OCI-LY3 (cell line): ENCODE data around the gene ZKSCAN8.

ENCODE experiments used
- H2AFZ ChIP-seq: fragments of 200-600, 300-600 bp; shearing (Covaris generic); 2 replicates; pipeline ENCODE4 v1.6.0; 2014; ENCODE audit warnings: antibody characterized with exemption, low read depth, low read length
- H3K27ac ChIP-seq: fragments of 200-600, 300-600 bp; sonication (generic); 2 replicates; pipeline ENCODE4 v1.5.1; 2014; ENCODE audit warnings: mild to moderate bottlenecking, low read length, moderate library complexity, mixed read lengths
- H3K27me3 ChIP-seq: fragments of 200-600, 300-600 bp; sonication (generic); 2 replicates; pipeline ENCODE4 v1.6.1; 2014; ENCODE audit warnings: low read depth, low read length, mixed read lengths
- H3K36me3 ChIP-seq: fragments of 200-600, 300-600 bp; sonication (generic); replicated peaks from 2 replicates; pipeline ENCODE3; 2014; ENCODE audit warnings: low read depth, low read length, mixed read lengths
- H3K4me1 ChIP-seq: fragments of 300-600, 200-600 bp; sonication (generic); 2 replicates; pipeline ENCODE4 v1.6.1; 2014; ENCODE audit warnings: low read length, mixed read lengths
- H3K4me2 ChIP-seq: fragments of 200-600, 300-600 bp; sonication (generic); 2 replicates; pipeline ENCODE4 v1.6.1; 2014; ENCODE audit warnings: low read length, mixed read lengths
- H3K4me3 ChIP-seq: fragments of 300-600, 200-600 bp; sonication (generic); 2 replicates; pipeline ENCODE4 v1.5.1; 2014; ENCODE audit warnings: antibody characterized with exemption, mild to moderate bottlenecking, low read length, moderate library complexity
- H3K79me2 ChIP-seq: fragments of 300-600, 200-600 bp; shearing (Covaris generic); 2 replicates; pipeline ENCODE4 v1.6.1; 2014; ENCODE audit warnings: mild to moderate bottlenecking, low read length, mixed read lengths
- H3K9ac ChIP-seq: fragments of 300-600, 200-600 bp; shearing (Covaris generic); 2 replicates; pipeline ENCODE4 v1.6.0; 2014; ENCODE audit warnings: mild to moderate bottlenecking, low read length, moderate library complexity
- H3K9me3 ChIP-seq: fragments of 200-600, 300-600 bp; shearing (Covaris generic); 2 replicates; pipeline ENCODE4 v1.6.1; 2014; ENCODE audit warnings: low read length, mixed read lengths; ENCODE audit not compliant: insufficient read depth
- H4K20me1 ChIP-seq: fragments of 200-600, 300-600 bp; sonication (generic); 2 replicates; pipeline ENCODE4 v1.6.1; 2016; ENCODE audit warnings: low read length, mixed read lengths; ENCODE audit not compliant: insufficient read depth
- EZH2phosphoT487 ChIP-seq: fragments of 200-600 bp; shearing (Covaris generic); IDR thresholded peaks from 2 replicates; pipeline ENCODE4 v1.6.1; 2018; ENCODE audit warnings: antibody characterized with exemption, mixed run types, low read depth
- TF ChIP-seq, protein P1 (sequence below): fragments of 200-600, 300-600 bp; sonication (generic); IDR thresholded peaks from 2 replicates; pipeline ENCODE4 v1.5.1; 2014; ENCODE audit warnings: antibody characterized with exemption, low read length, low read depth

The ZKSCAN8 gene

DNA sequence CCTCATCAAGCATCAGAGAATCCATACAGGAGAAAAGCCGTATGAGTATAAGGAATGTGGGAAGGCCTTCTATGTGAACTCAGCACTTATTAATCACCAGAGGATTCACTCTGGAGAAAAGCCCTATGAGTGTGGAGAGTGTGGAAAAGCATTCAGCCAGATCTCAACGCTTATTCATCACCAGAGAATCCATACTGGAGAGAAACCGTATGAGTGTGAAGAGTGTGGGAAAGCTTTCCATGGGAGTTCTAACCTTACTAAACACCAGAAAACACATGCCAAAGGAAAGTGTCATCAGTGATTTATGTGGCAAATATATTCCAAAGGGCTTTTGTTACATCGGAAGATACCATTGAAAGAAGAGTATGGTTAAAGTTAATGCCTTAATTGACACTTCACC is 25.4 kb downstream of the ZKSCAN8 start:
- Histone ChIP-seq H3K4me2 (no peak overlapping the region), H3K27ac (no peak overlapping the region), H3K27me3 (no peaks in the 10 kb centered on the region), H3K4me1 (no peaks in the 10 kb centered on the region), H3K36me3 (no peaks in the 10 kb centered on the region), H3K9me3 (no peaks in the 10 kb centered on the region), H3K79me2 (no peaks in the 10 kb centered on the region), H4K20me1 (no peaks in the 10 kb centered on the region), H3K9ac (no peak overlapping the region), H3K4me3 (no peak overlapping the region), H2AFZ (no peak overlapping the region)
- TF ChIP-seq, protein P1, sequence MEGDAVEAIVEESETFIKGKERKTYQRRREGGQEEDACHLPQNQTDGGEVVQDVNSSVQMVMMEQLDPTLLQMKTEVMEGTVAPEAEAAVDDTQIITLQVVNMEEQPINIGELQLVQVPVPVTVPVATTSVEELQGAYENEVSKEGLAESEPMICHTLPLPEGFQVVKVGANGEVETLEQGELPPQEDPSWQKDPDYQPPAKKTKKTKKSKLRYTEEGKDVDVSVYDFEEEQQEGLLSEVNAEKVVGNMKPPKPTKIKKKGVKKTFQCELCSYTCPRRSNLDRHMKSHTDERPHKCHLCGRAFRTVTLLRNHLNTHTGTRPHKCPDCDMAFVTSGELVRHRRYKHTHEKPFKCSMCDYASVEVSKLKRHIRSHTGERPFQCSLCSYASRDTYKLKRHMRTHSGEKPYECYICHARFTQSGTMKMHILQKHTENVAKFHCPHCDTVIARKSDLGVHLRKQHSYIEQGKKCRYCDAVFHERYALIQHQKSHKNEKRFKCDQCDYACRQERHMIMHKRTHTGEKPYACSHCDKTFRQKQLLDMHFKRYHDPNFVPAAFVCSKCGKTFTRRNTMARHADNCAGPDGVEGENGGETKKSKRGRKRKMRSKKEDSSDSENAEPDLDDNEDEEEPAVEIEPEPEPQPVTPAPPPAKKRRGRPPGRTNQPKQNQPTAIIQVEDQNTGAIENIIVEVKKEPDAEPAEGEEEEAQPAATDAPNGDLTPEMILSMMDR = no peak
- TF ChIP-seq EZH2phosphoT487 = no peak

DNA sequence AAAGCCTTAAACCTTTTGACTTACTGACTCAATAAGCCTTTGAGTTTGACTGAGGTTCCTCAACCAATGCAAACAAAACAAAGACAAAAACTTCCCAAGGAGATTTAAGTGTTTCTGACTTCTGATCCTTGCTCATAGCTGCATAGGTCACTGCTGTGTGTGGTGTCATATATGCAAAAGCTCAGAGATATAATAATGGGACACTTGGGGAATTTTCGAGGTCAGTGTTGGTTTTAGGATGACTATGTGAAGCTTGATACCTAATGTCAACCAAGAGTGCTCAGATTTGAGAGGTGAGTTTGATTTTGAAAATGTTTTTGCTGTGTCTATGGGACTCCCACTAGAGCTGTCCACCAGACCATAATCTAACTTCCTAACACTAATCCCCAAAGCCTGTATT is 26.2 kb downstream of the ZKSCAN8 start:
- Histone ChIP-seq H3K4me2 (no peak overlapping the region), H3K4me1 (no peaks in the 10 kb centered on the region), H4K20me1 (no peaks in the 10 kb centered on the region), H3K27me3 (no peaks in the 10 kb centered on the region), H3K4me3 (no peak overlapping the region), H3K9ac (no peak overlapping the region), H3K36me3 (no peaks in the 10 kb centered on the region), H2AFZ (no peak overlapping the region), H3K9me3 (no peaks in the 10 kb centered on the region), H3K27ac (no peak overlapping the region), H3K79me2 (no peaks in the 10 kb centered on the region)
- TF ChIP-seq EZH2phosphoT487 = no peak
- TF ChIP-seq, protein P1 = no peak

DNA sequence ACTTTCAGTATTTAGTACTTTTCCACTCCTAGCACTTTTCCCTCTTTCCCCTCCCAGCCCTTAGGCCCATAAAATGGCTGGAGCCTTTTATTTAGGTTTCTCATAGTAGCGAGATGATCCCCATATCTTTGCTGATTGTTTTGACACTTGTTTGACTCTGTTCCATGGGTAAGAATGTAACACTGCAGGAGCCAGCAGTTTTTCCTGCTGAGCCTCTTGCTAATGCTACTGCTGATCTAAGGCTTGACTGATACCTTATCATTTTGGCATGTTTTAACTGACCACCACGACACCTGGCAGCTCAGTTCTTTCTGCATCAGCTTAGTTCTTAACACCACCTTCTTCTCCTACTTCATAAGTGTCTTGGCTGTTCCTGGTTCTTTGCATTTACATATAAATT is 29.6 kb downstream of the ZKSCAN8 start:
- no peak overlapping the region for H3K4me2 ChIP-seq
- H3K27me3 ChIP-seq = no peaks in the 10 kb centered on the region
- no peak for TF ChIP-seq EZH2phosphoT487
- TF ChIP-seq, protein P1 = no peak
- H3K27ac ChIP-seq = no peak overlapping the region
- H3K9ac ChIP-seq = no peak overlapping the region
- no peak overlapping the region for H2AFZ ChIP-seq
- H3K79me2 ChIP-seq = no peaks in the 10 kb centered on the region
- H3K9me3 ChIP-seq = no peaks in the 10 kb centered on the region
- no peaks in the 10 kb centered on the region for H4K20me1 ChIP-seq
- H3K36me3 ChIP-seq = no peaks in the 10 kb centered on the region
- no peak overlapping the region for H3K4me3 ChIP-seq
- 0 out of 2 replicates have a peak, but pooled peaks cover 3% of the 10 kb centered on the region for H3K4me1 ChIP-seq

DNA sequence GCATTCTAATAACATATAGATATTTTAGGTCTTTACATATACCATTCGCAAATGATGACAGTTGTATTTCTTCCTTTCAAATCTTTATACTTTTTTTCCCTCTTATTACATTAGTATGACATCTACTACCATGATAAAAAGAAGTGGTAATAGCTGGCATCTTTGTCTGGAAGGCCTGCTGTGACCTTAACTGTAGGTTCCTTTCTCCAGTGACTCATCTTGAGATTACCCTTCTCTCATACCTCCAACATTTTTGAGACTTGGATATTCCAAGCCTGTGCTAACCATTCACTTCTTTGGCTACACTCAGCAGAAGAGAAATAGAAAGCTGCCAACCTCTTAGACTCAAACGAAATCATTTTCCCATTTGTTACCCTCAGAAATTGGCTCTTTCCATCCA is 30.3 kb downstream of the ZKSCAN8 start:
- Histone ChIP-seq H3K4me1 (0 out of 2 replicates have a peak, but pooled peaks cover 3% of the 10 kb centered on the region), H3K4me2 (no peak overlapping the region), H3K27me3 (no peaks in the 10 kb centered on the region), H3K4me3 (no peak overlapping the region), H3K9me3 (no peaks in the 10 kb centered on the region), H2AFZ (no peak overlapping the region), H3K36me3 (no peaks in the 10 kb centered on the region), H3K27ac (no peak overlapping the region), H3K9ac (no peak overlapping the region), H4K20me1 (no peaks in the 10 kb centered on the region), H3K79me2 (no peaks in the 10 kb centered on the region)
- no peak for TF ChIP-seq EZH2phosphoT487
- TF ChIP-seq, protein P1 = no peak
